Neural cell (in vitro differentiated cells): ENCODE measurements around the gene CTTN. TPM values are rescaled to one million over a fixed set of nuclear protein-coding genes. Genes with fewer than 3 reads are reported as not detected.

Experiments used
- H2AFZ ChIP-seq: fragments of 200-600, 300-800 bp; sonication (generic), shearing (Covaris generic); 2 replicates; pipeline ENCODE4 v1.6.0; 2014; ENCODE audit warnings: low read depth, mild to moderate bottlenecking, antibody characterized with exemption, low read length, moderate library complexity
- H3F3A ChIP-seq: fragments of 200-600 bp; shearing (Covaris generic); 2 replicates; pipeline ENCODE4 v1.6.1; 2016; ENCODE audit warnings: mild to moderate bottlenecking, moderate library complexity, mixed read lengths, antibody characterized with exemption, low read length; ENCODE audit not compliant: insufficient read depth, poor library complexity, severe bottlenecking
- H3K27ac ChIP-seq: fragments of 200-600, 300-800 bp; sonication (generic), shearing (Covaris generic); 2 replicates; pipeline ENCODE4 v1.5.1; 2014; ENCODE audit warnings: mild to moderate bottlenecking, low read length, moderate library complexity
- H3K27me3 ChIP-seq: fragments of 300-800, 200-600 bp; sonication (generic), shearing (Covaris generic); 2 replicates; pipeline ENCODE4 v1.6.0; 2014; ENCODE audit warnings: mild to moderate bottlenecking, low read depth, low read length, moderate library complexity; ENCODE audit not compliant: insufficient read depth
- H3K36me3 ChIP-seq: fragments of 300-800, 200-600 bp; sonication (generic), shearing (Covaris generic); 2 replicates; pipeline ENCODE4 v1.5.1; 2014; ENCODE audit warnings: mild to moderate bottlenecking, antibody characterized with exemption, low read length, moderate library complexity; ENCODE audit not compliant: insufficient read depth
- H3K4me2 ChIP-seq: fragments of 300-800, 200-600 bp; sonication (generic), shearing (Covaris generic); 2 replicates; pipeline ENCODE4 v1.6.0; 2014; ENCODE audit warnings: mild to moderate bottlenecking, low read length
- H3K4me3 ChIP-seq: fragments of 300-800, 200-600 bp; sonication (generic), shearing (Covaris generic); 2 replicates; pipeline ENCODE4 v1.5.1; 2014; ENCODE audit warnings: mild to moderate bottlenecking, low read length, moderate library complexity
- H3K79me2 ChIP-seq: fragments of 200-600 bp; shearing (Covaris generic); replicated peaks from 2 replicates; pipeline ENCODE4 v1.6.0; 2014; ENCODE audit warnings: mild to moderate bottlenecking, low read length, moderate library complexity; ENCODE audit not compliant: insufficient read depth
- H3K9ac ChIP-seq: fragments of 300-800, 200-600 bp; sonication (generic), shearing (Covaris generic); 2 replicates; pipeline ENCODE4 v1.6.1; 2016; ENCODE audit warnings: mild to moderate bottlenecking, low read length, mixed read lengths
- H3K9me2 ChIP-seq: fragments of 200-600 bp; shearing (Covaris generic); 2 replicates; pipeline ENCODE4 v1.6.1; 2016; ENCODE audit warnings: mild to moderate bottlenecking, low read length, mixed read lengths; ENCODE audit not compliant: insufficient read depth
- H3K9me3 ChIP-seq: fragments of 200-600, 300-800 bp; sonication (generic), shearing (Covaris generic); 2 replicates; pipeline ENCODE4 v1.6.1; 2016; ENCODE audit warnings: mild to moderate bottlenecking, mixed run types, low read length, moderate library complexity, mixed read lengths
- H4K20me1 ChIP-seq: fragments of 200-600 bp; shearing (Covaris generic); 2 replicates; pipeline ENCODE4 v1.6.1; 2016; ENCODE audit warnings: mild to moderate bottlenecking, mixed run types; ENCODE audit not compliant: insufficient read depth
- EP300 ChIP-seq: fragments of 450-650 bp; conservative IDR thresholded peaks from 2 replicates; pipeline ENCODE4 v1.6.1; 2014; ENCODE audit warnings: antibody characterized with exemption, mild to moderate bottlenecking, moderate library complexity; ENCODE audit not compliant: poor library complexity, severe bottlenecking
- EZH2 ChIP-seq: fragments of 200-600, 300-800 bp; shearing (Covaris generic), sonication (generic); IDR thresholded peaks from 2 replicates; pipeline ENCODE4 v1.6.1; 2014; ENCODE audit warnings: antibody characterized with exemption, low read length, borderline replicate concordance, mild to moderate bottlenecking; ENCODE audit not compliant: insufficient read depth, poor library complexity, severe bottlenecking
- MXI1 ChIP-seq: fragments of 450-650 bp; conservative IDR thresholded peaks from 2 replicates; pipeline ENCODE4 v1.6.1; 2014; ENCODE audit warnings: antibody characterized with exemption, mild to moderate bottlenecking; ENCODE audit not compliant: poor library complexity, severe bottlenecking
- POLR2AphosphoS5 ChIP-seq: IDR thresholded peaks from 2 replicates; pipeline ENCODE4 v1.6.1; 2012
- RAD21 ChIP-seq: fragments of 450-650 bp; conservative IDR thresholded peaks from 2 replicates; pipeline ENCODE4 v1.6.1; 2014; ENCODE audit warnings: antibody characterized with exemption, mild to moderate bottlenecking, moderate library complexity
- SMC3 ChIP-seq: fragments of 450-650 bp; conservative IDR thresholded peaks from 2 replicates; pipeline ENCODE4 v1.6.1; 2014; ENCODE audit warnings: antibody characterized with exemption, mild to moderate bottlenecking, moderate library complexity; ENCODE audit not compliant: poor library complexity
- TAF1 ChIP-seq: IDR thresholded peaks from 2 replicates; pipeline ENCODE4 v1.6.1; 2012; ENCODE audit warnings: low read depth
- polyA plus RNA-seq: library from polyadenylated mRNA; depleted of rRNA; stranded (reverse); fragments of >200 nt; gene quantifications from 2 replicates; pipeline ENCODE4 v1.2.3, GENCODE V29; 2014
- TF ChIP-seq, protein P1 (sequence below): fragments of 450-650 bp; IDR thresholded peaks from 2 replicates; pipeline ENCODE4 v1.5.1; 2014; ENCODE audit warnings: antibody characterized with exemption, mild to moderate bottlenecking, moderate library complexity; ENCODE audit not compliant: poor library complexity, severe bottlenecking
- TF ChIP-seq, protein P2 (sequence below): IDR thresholded peaks from 2 replicates; pipeline ENCODE4 v1.6.1; 2012; ENCODE audit warnings: borderline replicate concordance

Gene CTTN
- polyA plus RNA-seq, 1 donor from 2014 or later, result 220 TPM

DNA sequence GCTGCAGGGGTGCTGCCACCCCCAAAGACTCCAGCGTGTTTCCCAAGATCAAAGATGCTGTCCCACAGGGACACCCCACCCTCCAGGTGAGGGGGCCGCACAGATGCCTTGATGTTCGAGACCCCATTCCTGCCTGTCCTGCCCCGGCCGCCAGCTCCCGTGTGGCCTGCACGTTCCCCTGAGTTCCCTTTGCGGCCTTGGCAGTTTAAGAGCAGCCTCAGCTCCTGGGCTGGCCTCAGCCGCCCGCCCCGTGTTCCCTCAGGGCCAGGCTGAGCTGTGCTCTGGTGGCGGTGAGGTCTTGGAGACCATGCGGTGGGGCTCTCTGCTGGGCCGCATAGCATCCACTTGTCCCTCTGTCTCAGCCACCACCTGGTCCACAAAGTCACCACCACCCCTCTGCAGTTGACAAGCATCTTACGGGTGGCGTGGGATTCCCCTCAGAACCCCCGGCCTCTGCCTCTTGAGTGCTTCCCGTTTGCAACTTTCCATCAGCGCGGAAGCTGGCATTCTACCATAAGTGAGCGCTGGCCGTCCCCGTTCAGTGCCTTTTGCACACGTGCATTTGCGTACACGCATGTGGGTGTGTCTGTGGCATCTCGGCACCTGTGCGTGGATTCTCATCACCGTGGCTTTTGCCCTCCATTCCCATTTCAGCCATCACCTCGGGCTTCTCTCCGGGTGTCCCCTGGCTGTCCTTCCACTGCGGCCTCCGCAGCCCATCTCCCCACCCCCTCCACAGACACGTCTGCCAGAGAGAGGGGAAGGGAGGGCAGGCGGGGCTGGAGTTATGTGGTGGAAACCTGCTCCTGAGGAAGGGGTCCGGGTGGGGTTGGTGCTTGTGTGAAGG is 35.9 kb downstream of the CTTN start:
- H3K27ac ChIP-seq, result no peak overlapping the region
- no peak overlapping the region for H3K4me2 ChIP-seq
- H3K36me3 ChIP-seq, result no peaks in the 10 kb centered on the region
- H2AFZ ChIP-seq, result no peak overlapping the region
- no peaks in the 10 kb centered on the region for H4K20me1 ChIP-seq
- H3K27me3 ChIP-seq, result no peaks in the 10 kb centered on the region
- H3K9ac ChIP-seq, result no peak overlapping the region
- TF ChIP-seq EZH2, result no peak
- TF ChIP-seq MXI1, result no peak
- no peaks in the 10 kb centered on the region for H3K9me2 ChIP-seq
- no peaks in the 10 kb centered on the region for H3K9me3 ChIP-seq
- no peaks in the 10 kb centered on the region for H3K79me2 ChIP-seq
- no peak overlapping the region for H3K4me3 ChIP-seq
- H3F3A ChIP-seq, result no peaks in the 10 kb centered on the region

DNA sequence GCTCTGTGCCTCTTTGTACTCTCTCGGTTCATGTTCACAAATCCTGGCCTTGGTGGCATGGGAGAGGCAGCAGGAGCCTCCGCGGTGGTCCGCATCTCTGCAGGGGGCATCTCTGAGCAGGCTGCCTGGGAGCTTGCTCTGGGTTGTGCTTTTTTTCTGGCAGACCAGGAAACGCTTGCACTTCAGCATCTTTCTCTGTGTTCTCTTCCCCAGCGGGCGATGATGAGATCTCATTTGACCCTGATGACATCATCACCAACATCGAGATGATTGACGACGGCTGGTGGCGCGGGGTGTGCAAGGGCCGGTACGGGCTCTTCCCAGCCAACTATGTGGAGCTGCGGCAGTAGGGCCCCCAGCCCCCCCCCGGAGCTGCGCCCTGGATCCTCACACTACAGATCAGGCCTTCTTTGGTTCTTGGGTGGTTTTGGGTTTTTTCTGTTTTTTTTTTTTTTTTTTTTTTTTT is 36.5 kb downstream of the CTTN start:
- no peak for TF ChIP-seq RAD21
- TF ChIP-seq MXI1, result no peak
- TF ChIP-seq EZH2, result no peak
- no peak for TF ChIP-seq TAF1
- TF ChIP-seq, protein P1, sequence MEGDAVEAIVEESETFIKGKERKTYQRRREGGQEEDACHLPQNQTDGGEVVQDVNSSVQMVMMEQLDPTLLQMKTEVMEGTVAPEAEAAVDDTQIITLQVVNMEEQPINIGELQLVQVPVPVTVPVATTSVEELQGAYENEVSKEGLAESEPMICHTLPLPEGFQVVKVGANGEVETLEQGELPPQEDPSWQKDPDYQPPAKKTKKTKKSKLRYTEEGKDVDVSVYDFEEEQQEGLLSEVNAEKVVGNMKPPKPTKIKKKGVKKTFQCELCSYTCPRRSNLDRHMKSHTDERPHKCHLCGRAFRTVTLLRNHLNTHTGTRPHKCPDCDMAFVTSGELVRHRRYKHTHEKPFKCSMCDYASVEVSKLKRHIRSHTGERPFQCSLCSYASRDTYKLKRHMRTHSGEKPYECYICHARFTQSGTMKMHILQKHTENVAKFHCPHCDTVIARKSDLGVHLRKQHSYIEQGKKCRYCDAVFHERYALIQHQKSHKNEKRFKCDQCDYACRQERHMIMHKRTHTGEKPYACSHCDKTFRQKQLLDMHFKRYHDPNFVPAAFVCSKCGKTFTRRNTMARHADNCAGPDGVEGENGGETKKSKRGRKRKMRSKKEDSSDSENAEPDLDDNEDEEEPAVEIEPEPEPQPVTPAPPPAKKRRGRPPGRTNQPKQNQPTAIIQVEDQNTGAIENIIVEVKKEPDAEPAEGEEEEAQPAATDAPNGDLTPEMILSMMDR, result no peak
- TF ChIP-seq SMC3, result no peak
- TF ChIP-seq, protein P2, sequence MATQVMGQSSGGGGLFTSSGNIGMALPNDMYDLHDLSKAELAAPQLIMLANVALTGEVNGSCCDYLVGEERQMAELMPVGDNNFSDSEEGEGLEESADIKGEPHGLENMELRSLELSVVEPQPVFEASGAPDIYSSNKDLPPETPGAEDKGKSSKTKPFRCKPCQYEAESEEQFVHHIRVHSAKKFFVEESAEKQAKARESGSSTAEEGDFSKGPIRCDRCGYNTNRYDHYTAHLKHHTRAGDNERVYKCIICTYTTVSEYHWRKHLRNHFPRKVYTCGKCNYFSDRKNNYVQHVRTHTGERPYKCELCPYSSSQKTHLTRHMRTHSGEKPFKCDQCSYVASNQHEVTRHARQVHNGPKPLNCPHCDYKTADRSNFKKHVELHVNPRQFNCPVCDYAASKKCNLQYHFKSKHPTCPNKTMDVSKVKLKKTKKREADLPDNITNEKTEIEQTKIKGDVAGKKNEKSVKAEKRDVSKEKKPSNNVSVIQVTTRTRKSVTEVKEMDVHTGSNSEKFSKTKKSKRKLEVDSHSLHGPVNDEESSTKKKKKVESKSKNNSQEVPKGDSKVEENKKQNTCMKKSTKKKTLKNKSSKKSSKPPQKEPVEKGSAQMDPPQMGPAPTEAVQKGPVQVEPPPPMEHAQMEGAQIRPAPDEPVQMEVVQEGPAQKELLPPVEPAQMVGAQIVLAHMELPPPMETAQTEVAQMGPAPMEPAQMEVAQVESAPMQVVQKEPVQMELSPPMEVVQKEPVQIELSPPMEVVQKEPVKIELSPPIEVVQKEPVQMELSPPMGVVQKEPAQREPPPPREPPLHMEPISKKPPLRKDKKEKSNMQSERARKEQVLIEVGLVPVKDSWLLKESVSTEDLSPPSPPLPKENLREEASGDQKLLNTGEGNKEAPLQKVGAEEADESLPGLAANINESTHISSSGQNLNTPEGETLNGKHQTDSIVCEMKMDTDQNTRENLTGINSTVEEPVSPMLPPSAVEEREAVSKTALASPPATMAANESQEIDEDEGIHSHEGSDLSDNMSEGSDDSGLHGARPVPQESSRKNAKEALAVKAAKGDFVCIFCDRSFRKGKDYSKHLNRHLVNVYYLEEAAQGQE, result no peak
- TF ChIP-seq EP300, result no peak
- TF ChIP-seq POLR2AphosphoS5, result no peak
- no peaks in the 10 kb centered on the region for H3K36me3 ChIP-seq
- H4K20me1 ChIP-seq, result no peaks in the 10 kb centered on the region
- no peak overlapping the region for H2AFZ ChIP-seq
- H3F3A ChIP-seq, result no peaks in the 10 kb centered on the region
- H3K27me3 ChIP-seq, result no peaks in the 10 kb centered on the region
- no peaks in the 10 kb centered on the region for H3K79me2 ChIP-seq
- H3K9me3 ChIP-seq, result no peaks in the 10 kb centered on the region
- H3K27ac ChIP-seq, result no peak overlapping the region
- no peak overlapping the region for H3K4me3 ChIP-seq
- H3K4me2 ChIP-seq, result no peak overlapping the region
- H3K9me2 ChIP-seq, result no peaks in the 10 kb centered on the region
- no peak overlapping the region for H3K9ac ChIP-seq
